ENCODE data around the gene GAD2.

GAD2 gene

GRCh38 chr10:26197248-26197647, 19.3 kb upstream of the GAD2 start:
- no peak overlapping the region for H3K27ac ChIP-seq
- TF ChIP-seq CTCF (conservative IDR thresholded peaks at IDR 0.05; ENCODE audit: low read depth) = no peak
- POLR2A ChIA-PET (ENCODE audit: low non-redundant PET) = no interaction called here
- CTCF ChIA-PET = no interaction called here
- DNase-seq (ENCODE audit: low spot score) = no peak

GRCh38 chr10:26198119-26198518, 18.5 kb upstream of the GAD2 start:
- TF ChIP-seq CTCF (conservative IDR thresholded peaks at IDR 0.05; ENCODE audit: low read depth) = no peak
- no peak for DNase-seq (ENCODE audit: low spot score)
- H3K27ac ChIP-seq = no peak overlapping the region
- CTCF ChIA-PET = no interaction called here
- POLR2A ChIA-PET (ENCODE audit: low non-redundant PET) = no interaction called here

GRCh38 chr10:26199841-26200240, 16.7 kb upstream of the GAD2 start:
- CTCF ChIA-PET = no interaction called here
- DNase-seq (ENCODE audit: low spot score) = no peak
- POLR2A ChIA-PET (ENCODE audit: low non-redundant PET) = no interaction called here
- H3K27ac ChIP-seq = no peak overlapping the region
- no peak for TF ChIP-seq CTCF (conservative IDR thresholded peaks at IDR 0.05; ENCODE audit: low read depth)

- TF ChIP-seq CTCF (conservative IDR thresholded peaks at IDR 0.05; ENCODE audit: low read depth) = no peak
- ChIA-PET CTCF (no interaction called here), POLR2A (ENCODE audit: low non-redundant PET) (no interaction called here)
These were observed 11.4 kb upstream of the GAD2 start for GRCh38 chr10:26205223-26205622.

GRCh38 chr10:26211781-26212444, 4.7 kb upstream of the GAD2 start:
- DNase-seq (ENCODE audit: low spot score) = no peak
- CTCF ChIA-PET = no interaction called here
- H3K27ac ChIP-seq = no peak overlapping the region
- POLR2A ChIA-PET (ENCODE audit: low non-redundant PET) = no interaction called here
- no peak for TF ChIP-seq CTCF (conservative IDR thresholded peaks at IDR 0.05; ENCODE audit: low read depth)

More at GRCh38 chr10:26205223-26205622, 11.4 kb upstream of the GAD2 start:
- no peak overlapping the region for H3K27ac ChIP-seq
- no peak for DNase-seq (ENCODE audit: low spot score)

- CTCF ChIA-PET = no interaction called here
- TF ChIP-seq CTCF (conservative IDR thresholded peaks at IDR 0.05; ENCODE audit: low read depth) = no peak
- POLR2A ChIA-PET (ENCODE audit: low non-redundant PET) = no interaction called here
- no peak for DNase-seq (ENCODE audit: low spot score)
- no peak overlapping the region for H3K27ac ChIP-seq
These were observed 4.1 kb upstream of the GAD2 start for GRCh38 chr10:26212511-26212910.
